ENCODE results near the gene SGSM2.

Gene SGSM2

DNA sequence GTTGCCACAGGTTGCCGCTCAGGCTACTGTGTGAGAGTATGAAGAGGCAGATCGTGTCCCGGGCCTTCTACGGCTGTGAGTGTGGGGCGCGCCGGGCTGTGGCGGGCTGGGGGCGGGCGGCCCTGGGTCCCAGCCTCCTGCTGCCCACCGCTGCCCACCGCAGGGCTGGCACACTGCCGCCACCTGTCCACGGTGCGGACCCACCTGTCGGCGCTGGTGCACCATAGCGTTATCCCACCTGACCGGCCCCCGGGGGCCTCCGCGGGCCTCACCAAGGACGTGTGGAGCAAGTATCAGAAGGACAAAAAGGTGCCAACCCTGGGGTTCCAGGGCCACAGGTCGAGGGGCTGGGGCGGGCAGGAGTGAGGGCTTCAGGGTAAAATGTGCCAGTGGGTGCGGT is 34.9 kb downstream of the SGSM2 start:
- DNase-seq (ENCODE audit: low read depth): no peak
- H3K4me3 ChIP-seq (ENCODE audit: low read length): no peak overlapping the region
- TF ChIP-seq, protein P1, sequence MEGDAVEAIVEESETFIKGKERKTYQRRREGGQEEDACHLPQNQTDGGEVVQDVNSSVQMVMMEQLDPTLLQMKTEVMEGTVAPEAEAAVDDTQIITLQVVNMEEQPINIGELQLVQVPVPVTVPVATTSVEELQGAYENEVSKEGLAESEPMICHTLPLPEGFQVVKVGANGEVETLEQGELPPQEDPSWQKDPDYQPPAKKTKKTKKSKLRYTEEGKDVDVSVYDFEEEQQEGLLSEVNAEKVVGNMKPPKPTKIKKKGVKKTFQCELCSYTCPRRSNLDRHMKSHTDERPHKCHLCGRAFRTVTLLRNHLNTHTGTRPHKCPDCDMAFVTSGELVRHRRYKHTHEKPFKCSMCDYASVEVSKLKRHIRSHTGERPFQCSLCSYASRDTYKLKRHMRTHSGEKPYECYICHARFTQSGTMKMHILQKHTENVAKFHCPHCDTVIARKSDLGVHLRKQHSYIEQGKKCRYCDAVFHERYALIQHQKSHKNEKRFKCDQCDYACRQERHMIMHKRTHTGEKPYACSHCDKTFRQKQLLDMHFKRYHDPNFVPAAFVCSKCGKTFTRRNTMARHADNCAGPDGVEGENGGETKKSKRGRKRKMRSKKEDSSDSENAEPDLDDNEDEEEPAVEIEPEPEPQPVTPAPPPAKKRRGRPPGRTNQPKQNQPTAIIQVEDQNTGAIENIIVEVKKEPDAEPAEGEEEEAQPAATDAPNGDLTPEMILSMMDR (IDR thresholded peaks at IDR 0.05; ENCODE audit: insufficient read depth, low read depth, low read length, missing control alignments): no peak

DNA sequence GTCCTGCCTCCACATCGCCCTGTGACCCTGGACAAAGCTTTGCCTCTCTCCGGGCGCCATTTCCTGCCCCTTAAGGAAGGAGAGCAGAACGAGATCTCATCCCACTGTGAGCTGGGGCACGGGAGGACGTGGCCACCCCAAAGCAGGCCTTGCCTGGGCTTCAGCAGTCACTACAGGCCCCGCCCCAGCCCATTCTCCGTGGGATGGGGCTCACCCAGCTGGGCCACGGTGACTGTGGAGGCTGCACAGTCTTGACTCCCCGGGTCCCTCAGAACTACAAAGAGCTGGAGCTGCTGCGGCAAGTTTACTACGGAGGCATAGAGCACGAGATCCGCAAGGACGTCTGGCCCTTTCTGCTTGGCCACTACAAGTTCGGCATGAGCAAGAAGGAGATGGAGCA is 35.4 kb downstream of the SGSM2 start:
- no peak overlapping the region for H3K4me3 ChIP-seq (ENCODE audit: low read length)
- TF ChIP-seq, protein P1 (IDR thresholded peaks at IDR 0.05; ENCODE audit: insufficient read depth, low read depth, low read length, missing control alignments): no peak
- no peak for DNase-seq (ENCODE audit: low read depth)

DNA sequence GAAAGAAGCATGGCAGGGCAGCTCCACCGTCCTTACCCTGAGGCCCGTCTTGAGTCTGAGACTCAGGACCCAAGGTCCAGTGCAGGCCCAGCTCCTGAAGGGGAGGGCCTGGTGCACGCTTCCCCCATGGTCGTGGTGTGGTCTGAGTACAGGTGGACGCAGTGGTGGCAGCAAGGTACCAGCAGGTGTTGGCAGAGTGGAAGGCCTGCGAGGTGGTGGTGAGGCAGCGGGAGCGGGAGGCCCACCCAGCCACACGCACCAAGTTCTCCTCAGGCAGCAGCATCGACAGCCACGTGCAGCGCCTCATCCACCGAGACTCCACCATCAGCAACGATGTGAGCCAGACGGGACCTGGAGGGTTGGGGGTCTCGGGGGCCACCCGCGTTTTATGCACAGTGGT is 35.9 kb downstream of the SGSM2 start:
- DNase-seq (ENCODE audit: low read depth): no peak
- H3K4me3 ChIP-seq (ENCODE audit: low read length): no peak overlapping the region
- TF ChIP-seq, protein P1 (IDR thresholded peaks at IDR 0.05; ENCODE audit: insufficient read depth, low read depth, low read length, missing control alignments): no peak

DNA sequence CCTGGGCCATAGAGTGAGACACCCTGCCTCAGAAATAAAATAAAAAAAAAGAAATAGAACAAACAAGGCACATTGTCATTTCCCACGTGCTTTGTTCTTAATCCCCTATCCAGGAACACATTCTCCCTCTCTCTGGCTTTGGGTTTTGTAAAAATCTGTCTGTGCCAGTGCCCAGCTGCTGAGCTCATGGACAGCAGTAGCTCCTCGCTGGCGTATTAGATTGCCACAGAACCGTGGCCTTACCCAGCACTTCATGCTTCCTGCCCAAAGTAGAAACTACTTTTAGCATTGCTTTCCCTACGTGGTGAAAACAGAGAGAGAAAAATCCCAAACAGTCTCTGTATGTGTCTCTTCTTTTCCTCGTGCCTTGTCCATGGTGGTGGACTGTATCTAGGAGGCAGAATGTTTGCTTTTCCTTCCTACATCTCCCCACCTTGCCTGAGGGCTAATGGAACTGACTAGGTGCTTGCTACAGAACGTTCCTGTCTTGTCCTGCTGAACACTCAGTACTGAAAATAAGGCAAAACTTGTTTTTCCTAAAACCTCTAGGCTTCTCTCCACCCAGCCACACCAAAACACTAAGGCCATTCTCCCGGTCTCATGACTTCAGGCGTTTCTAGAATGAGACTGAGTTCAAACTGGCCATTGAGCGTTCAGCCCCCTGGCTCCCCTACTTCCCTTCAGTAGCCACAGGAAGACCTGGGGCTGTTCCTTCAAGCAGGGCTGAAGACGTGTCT is 37.4 kb downstream of the SGSM2 start:
- peak; percentile 77 for DNase-seq (ENCODE audit: low read depth)
- H3K4me3 ChIP-seq (ENCODE audit: low read length): no peak overlapping the region
- TF ChIP-seq, protein P1 (IDR thresholded peaks at IDR 0.05; ENCODE audit: insufficient read depth, low read depth, low read length, missing control alignments): no peak

DNA sequence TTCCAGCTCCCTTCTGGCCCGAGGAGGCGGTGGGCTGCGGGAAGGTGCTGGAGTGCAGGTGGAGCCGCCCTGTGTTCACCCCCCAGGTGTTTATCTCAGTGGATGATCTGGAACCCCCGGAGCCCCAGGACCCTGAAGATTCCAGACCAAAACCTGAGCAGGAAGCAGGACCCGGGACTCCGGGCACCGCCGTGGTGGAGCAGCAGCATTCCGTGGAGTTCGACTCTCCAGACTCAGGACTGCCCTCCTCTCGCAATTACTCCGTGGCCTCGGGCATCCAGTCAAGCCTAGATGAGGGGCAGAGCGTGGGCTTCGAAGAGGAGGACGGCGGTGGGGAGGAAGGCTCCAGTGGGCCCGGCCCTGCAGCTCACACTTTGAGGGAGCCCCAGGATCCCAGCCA is 38.1 kb downstream of the SGSM2 start:
- no peak for DNase-seq (ENCODE audit: low read depth)
- TF ChIP-seq, protein P1 (IDR thresholded peaks at IDR 0.05; ENCODE audit: insufficient read depth, low read depth, low read length, missing control alignments): no peak
- no peak overlapping the region for H3K4me3 ChIP-seq (ENCODE audit: low read length)

DNA sequence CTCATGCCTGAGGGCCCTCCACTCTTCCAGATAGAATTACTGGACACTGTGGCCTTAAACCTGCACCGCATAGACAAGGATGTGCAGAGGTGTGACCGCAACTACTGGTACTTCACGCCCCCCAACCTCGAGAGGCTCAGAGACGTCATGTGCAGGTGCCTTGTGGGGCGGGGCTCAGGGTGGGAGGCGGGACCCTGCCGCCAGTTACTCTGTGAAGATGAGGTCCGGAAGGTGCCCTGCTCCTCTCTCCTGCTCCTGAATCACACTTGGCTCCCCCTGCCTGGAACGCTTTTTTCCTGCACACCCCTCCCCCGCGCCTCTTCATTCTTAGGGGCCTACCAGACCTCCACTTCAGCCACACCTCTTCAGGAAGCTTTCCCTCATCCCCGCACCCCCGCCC is 38.8 kb downstream of the SGSM2 start:
- H3K4me3 ChIP-seq (ENCODE audit: low read length): no peak overlapping the region
- DNase-seq (ENCODE audit: low read depth): no peak
- TF ChIP-seq, protein P1 (IDR thresholded peaks at IDR 0.05; ENCODE audit: insufficient read depth, low read depth, low read length, missing control alignments): no peak

DNA sequence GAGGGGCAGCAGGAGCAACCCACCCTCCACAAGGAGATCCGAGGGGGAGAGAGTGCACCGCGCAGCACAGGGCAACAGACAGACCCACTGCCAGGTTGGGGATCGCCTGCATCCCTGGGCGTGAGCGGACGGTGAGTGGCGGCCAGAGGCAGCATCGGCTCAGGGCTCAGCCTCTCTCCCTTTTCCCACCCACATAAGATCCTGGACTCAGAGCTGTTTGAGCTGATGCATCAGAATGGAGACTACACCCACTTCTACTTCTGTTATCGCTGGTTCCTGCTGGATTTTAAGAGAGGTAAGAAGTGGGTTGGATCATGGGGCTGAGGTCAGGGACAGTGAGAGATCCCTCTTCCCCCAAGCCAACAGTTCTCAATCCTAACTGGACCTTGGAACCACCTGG is 40.4 kb downstream of the SGSM2 start:
- TF ChIP-seq, protein P1 (IDR thresholded peaks at IDR 0.05; ENCODE audit: insufficient read depth, low read depth, low read length, missing control alignments): no peak
- H3K4me3 ChIP-seq (ENCODE audit: low read length): no peak overlapping the region
- DNase-seq (ENCODE audit: low read depth): no peak

All from epithelial cell of esophagus (primary cell).